K562 (cell line): Measurements from ENCODE around the gene FUCA1. TPM values are rescaled to one million over a fixed set of nuclear protein-coding genes. Genes with fewer than 3 reads are reported as not detected.

Experiments
- ASH1L ChIP-seq: fragments of 450-650 bp; IDR thresholded peaks from 2 replicates; pipeline ENCODE4 v1.6.1; 2018; ENCODE audit warnings: borderline replicate concordance, mild to moderate bottlenecking, low read depth; ENCODE audit not compliant: partially characterized antibody
- E2F4 ChIP-seq: sonication (generic); formaldehyde crosslinking; IDR thresholded peaks from 2 replicates; pipeline ENCODE4 v1.8.0; 2022; ENCODE audit warnings: mild to moderate bottlenecking, low read depth, missing genetic modification reagents
- ESRRA ChIP-seq: fragments of 450-650 bp; IDR thresholded peaks from 2 replicates; pipeline ENCODE4 v1.6.1; 2014; ENCODE audit warnings: low read depth, mild to moderate bottlenecking, moderate library complexity, borderline replicate concordance
- MTF1 ChIP-seq: fragments of 250-450 bp; sonication (Bioruptor Pico); IDR thresholded peaks from 2 replicates; pipeline ENCODE4 v1.9.0; 2021; ENCODE audit warnings: moderate library complexity, mild to moderate bottlenecking, inconsistent platforms, borderline replicate concordance
- NR4A1 ChIP-seq, 2 experiments: fragments of 250-450 bp in 1 of 2; fragments of 450-650 bp in 1 of 2; sonication (Bioruptor Pico) in 1 of 2; IDR thresholded peaks; 2 replicates each; pipeline versions ENCODE4 v1.4.0 to v1.6.1; 2016 to 2020; ENCODE audit warnings: mild to moderate bottlenecking in 2 of 2, missing compliant biosample characterization in 1 of 2, missing genetic modification characterization in 1 of 2, moderate library complexity in 1 of 2
- RREB1 ChIP-seq: fragments of 250-450 bp; sonication (Bioruptor Pico); IDR thresholded peaks from 2 replicates; pipeline ENCODE4 v1.4.0; 2020
- RUNX1 ChIP-seq: sonication (generic); IDR thresholded peaks from 2 replicates; pipeline ENCODE4 v1.6.1; 2016; ENCODE audit warnings: antibody characterized with exemption, low read depth
- SMAD1 ChIP-seq: fragments of 150-350 bp; IDR thresholded peaks from 2 replicates; pipeline ENCODE4 v1.6.1; 2014; ENCODE audit warnings: low read length, low read depth; ENCODE audit not compliant: partially characterized antibody
- TARDBP ChIP-seq: fragments of 450-650 bp; IDR thresholded peaks from 2 replicates; pipeline ENCODE4 v1.6.1; 2016
- TGIF2 ChIP-seq: sonication (generic); formaldehyde crosslinking; IDR thresholded peaks from 2 replicates; pipeline ENCODE4 v1.8.1; 2022; ENCODE audit warnings: mild to moderate bottlenecking, missing genetic modification reagents, moderate library complexity
- ZNF175 ChIP-seq: fragments of 200-800 bp; sonication (Bioruptor generic); IDR thresholded peaks from 2 replicates; pipeline ENCODE4 v1.6.1; 2016; ENCODE audit warnings: low read depth, mild to moderate bottlenecking, missing genetic modification characterization, missing compliant biosample characterization
- ZNF274 ChIP-seq: IDR thresholded peaks from 2 replicates; pipeline ENCODE4 v1.6.1; 2011; ENCODE audit warnings: low read depth, mild to moderate bottlenecking, low read length, moderate library complexity, borderline replicate concordance
- ZNF583 ChIP-seq: fragments of 250-450 bp; sonication (Bioruptor Pico); IDR thresholded peaks from 2 replicates; pipeline ENCODE4 v1.4.0; 2020
- polyA plus RNA-seq, 8 experiments: library from polyadenylated mRNA; depleted of rRNA in 4 of 8; stranded (reverse) in 5 of 8; unstranded in 3 of 8; fragments of >200 nt; fragmentation: Nextera tagmentation in 2 of 8; fragmentation: Illumina TruSeq in 1 of 8; extraction: Ambion mirVana in 2 of 8; extraction: Trizol in 1 of 8; gene quantifications; 2 replicates each; pipeline versions ENCODE4 v1.2.1 to v1.2.3, GENCODE V29; 2011 to 2014; ENCODE audit warnings: inconsistent platforms in 1 of 8, missing spikeins in 1 of 8
- total RNA-seq, 7 experiments: library from RNA; depleted of rRNA in 6 of 7; stranded (reverse); fragments of >200 nt in 6 of 7; fragmentation: Illumina TruSeq in 2 of 7; extraction: Trizol in 2 of 7; gene quantifications; 2 replicates each; pipeline versions ENCODE4 v1.2.1 to v1.2.3, GENCODE V29; 2011 to 2021; ENCODE audit warnings: low replicate concordance in 1 of 7
- TF ChIP-seq, protein P1 (sequence below): fragments of 250-450 bp; sonication (Bioruptor Pico); IDR thresholded peaks from 2 replicates; pipeline ENCODE4 v1.8.0; 2022; ENCODE audit warnings: moderate library complexity, mild to moderate bottlenecking, inconsistent platforms
- TF ChIP-seq, protein P2 (sequence below), 2 experiments: IDR thresholded peaks; 2 replicates each; pipeline ENCODE4 v1.6.1; 2011; ENCODE audit warnings: borderline replicate concordance in 1 of 2, control low read depth in 1 of 2, low read depth in 1 of 2, low read length in 1 of 2, mild to moderate bottlenecking in 1 of 2, mixed read lengths in 1 of 2, moderate library complexity in 1 of 2; ENCODE audit not compliant: insufficient read depth in 1 of 2, insufficient read length in 1 of 2, poor library complexity in 1 of 2, severe bottlenecking in 1 of 2; ENCODE audit errors: extremely low read depth in 1 of 2
- TF ChIP-seq, protein P3 (sequence below): fragments of 450-650 bp; IDR thresholded peaks from one replicate; pipeline ENCODE4 v1.6.1; 2018; ENCODE audit warnings: mild to moderate bottlenecking, moderate library complexity; ENCODE audit not compliant: partially characterized antibody

Gene FUCA1
- total and polyA plus RNA-seq, 9 of the 15 experiments (the other 6 are each of a cell fraction or from before 2014, with no cell fraction given), result 7.0 to 20.5 (median 13.5) TPM

GRCh38 chr1:23868557-23869016, 497 bp upstream of the FUCA1 start (continued):
- TF ChIP-seq, protein P1, sequence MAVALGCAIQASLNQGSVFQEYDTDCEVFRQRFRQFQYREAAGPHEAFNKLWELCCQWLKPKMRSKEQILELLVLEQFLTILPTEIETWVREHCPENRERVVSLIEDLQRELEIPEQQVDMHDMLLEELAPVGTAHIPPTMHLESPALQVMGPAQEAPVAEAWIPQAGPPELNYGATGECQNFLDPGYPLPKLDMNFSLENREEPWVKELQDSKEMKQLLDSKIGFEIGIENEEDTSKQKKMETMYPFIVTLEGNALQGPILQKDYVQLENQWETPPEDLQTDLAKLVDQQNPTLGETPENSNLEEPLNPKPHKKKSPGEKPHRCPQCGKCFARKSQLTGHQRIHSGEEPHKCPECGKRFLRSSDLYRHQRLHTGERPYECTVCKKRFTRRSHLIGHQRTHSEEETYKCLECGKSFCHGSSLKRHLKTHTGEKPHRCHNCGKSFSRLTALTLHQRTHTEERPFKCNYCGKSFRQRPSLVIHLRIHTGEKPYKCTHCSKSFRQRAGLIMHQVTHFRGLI (CRISPR knock-in tag), result 0 out of 2 replicates have a peak, but pooled peaks have one; percentile 10
- no peak for TF ChIP-seq NR4A1 (CRISPR knock-in tag; IDR thresholded peaks at IDR 0.05)
- no peak for TF ChIP-seq NR4A1 (tag; IDR thresholded peaks at IDR 0.05)
- 0 out of 2 replicates have a peak, but pooled peaks have one; percentile 23 for TF ChIP-seq RREB1 (CRISPR knock-in tag)
- no peak for TF ChIP-seq ZNF175
- TF ChIP-seq SMAD1, result no peak
- TF ChIP-seq E2F4 (CRISPR knock-in tag), result no peak
- TF ChIP-seq, protein P2, sequence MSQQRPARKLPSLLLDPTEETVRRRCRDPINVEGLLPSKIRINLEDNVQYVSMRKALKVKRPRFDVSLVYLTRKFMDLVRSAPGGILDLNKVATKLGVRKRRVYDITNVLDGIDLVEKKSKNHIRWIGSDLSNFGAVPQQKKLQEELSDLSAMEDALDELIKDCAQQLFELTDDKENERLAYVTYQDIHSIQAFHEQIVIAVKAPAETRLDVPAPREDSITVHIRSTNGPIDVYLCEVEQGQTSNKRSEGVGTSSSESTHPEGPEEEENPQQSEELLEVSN (IDR thresholded peaks at IDR 0.05; ENCODE audit: borderline replicate concordance in 1 of 2, extremely low read depth in 1 of 2, insufficient read depth in 1 of 2, insufficient read length in 1 of 2, low read depth in 1 of 2, low read length in 1 of 2, poor library complexity in 1 of 2, severe bottlenecking in 1 of 2), result no peak
- TF ChIP-seq, protein P3, sequence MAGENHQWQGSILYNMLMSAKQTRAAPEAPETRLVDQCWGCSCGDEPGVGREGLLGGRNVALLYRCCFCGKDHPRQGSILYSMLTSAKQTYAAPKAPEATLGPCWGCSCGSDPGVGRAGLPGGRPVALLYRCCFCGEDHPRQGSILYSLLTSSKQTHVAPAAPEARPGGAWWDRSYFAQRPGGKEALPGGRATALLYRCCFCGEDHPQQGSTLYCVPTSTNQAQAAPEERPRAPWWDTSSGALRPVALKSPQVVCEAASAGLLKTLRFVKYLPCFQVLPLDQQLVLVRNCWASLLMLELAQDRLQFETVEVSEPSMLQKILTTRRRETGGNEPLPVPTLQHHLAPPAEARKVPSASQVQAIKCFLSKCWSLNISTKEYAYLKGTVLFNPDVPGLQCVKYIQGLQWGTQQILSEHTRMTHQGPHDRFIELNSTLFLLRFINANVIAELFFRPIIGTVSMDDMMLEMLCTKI, result no peak
- TF ChIP-seq RUNX1, result peak; percentile 15; the same call in 1 of the 2 replicates
- TF ChIP-seq TGIF2, result no peak
- no peak for TF ChIP-seq ASH1L
- TF ChIP-seq ZNF583, result no peak
- no peak for TF ChIP-seq TARDBP
- TF ChIP-seq ESRRA, result no peak; the same call in 1 of the 2 replicates
- TF ChIP-seq ZNF274, result no peak
- 0 out of 2 replicates have a peak, but pooled peaks have one; percentile 40 for TF ChIP-seq MTF1 (CRISPR knock-in tag)
